Esophagus muscularis mucosa (tissue), 2 donors: ENCODE measurements around the gene CACNA1E.

ENCODE experiments used
- POLR2A ChIP-seq: fragments of 450-650 bp; IDR thresholded peaks from one replicate; pipeline ENCODE4 v1.6.1; 2017; ENCODE audit warnings: antibody characterized with exemption, moderate library complexity, mild to moderate bottlenecking, low read depth
- POLR2AphosphoS5 ChIP-seq, 2 donors: sonication (generic); formaldehyde crosslinking; IDR thresholded peaks; one replicate each; pipeline ENCODE4 v1.6.1; 2017; ENCODE audit warnings: antibody characterized with exemption in 2 of 2

DNA sequence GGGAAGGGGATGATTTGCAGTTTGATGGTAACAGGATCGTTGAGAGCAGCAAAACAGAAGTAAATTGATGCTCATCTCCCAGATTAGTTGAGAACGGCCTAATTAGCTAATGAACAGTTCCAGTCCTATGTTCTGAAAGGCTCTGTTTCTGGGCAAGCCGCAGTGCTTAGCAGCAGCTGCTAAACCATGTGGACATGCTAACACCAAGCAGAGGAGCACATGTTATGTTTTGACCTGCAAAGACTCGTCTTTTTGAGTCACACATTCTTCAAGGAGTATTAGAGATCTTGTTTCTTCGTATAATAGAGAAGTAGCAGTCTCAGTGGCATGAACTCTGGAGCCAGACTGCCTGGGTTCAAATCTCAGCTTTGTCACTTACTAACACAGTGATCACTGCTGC, 58.1 kb downstream of the CACNA1E start:
- TF ChIP-seq POLR2A (no peak), POLR2AphosphoS5 (IDR thresholded peaks at IDR 0.05) (no peak)
